Smooth muscle cell (in vitro differentiated cells): ENCODE data around the gene KLF5. TPM values are rescaled to one million over a fixed set of nuclear protein-coding genes. Genes with fewer than 3 reads are reported as not detected.

Experiments
- DNase-seq: peaks from one replicate; lab custom pipeline; 2025; ENCODE audit not compliant: unreplicated experiment; lab: John Stamatoyannopoulos, UW
- H2AFZ ChIP-seq: fragments of 200-600 bp; sonication (generic); 2 replicates; pipeline ENCODE4 v1.6.0; 2016; ENCODE audit warnings: antibody characterized with exemption, low read depth, mild to moderate bottlenecking
- H3F3A ChIP-seq: fragments of 200-600 bp; sonication (generic); 2 replicates; pipeline ENCODE4 v1.6.0; 2017; ENCODE audit warnings: antibody characterized with exemption, low read depth
- H3K27ac ChIP-seq: fragments of 200-600 bp; sonication (generic); 2 replicates; pipeline ENCODE4 v1.5.1; 2016; ENCODE audit warnings: low read depth, mild to moderate bottlenecking
- H3K27me3 ChIP-seq: fragments of 200-600 bp; sonication (generic); 2 replicates; pipeline ENCODE4 v1.6.1; 2016; ENCODE audit warnings: low read depth, mild to moderate bottlenecking
- H3K36me3 ChIP-seq: fragments of 200-600 bp; sonication (generic); 2 replicates; pipeline ENCODE4 v1.5.1; 2016; ENCODE audit warnings: low read depth
- H3K4me1 ChIP-seq: fragments of 200-600 bp; sonication (generic); 2 replicates; pipeline ENCODE4 v1.5.1; 2016; ENCODE audit warnings: low read depth
- H3K4me2 ChIP-seq: fragments of 200-600 bp; sonication (generic); 2 replicates; pipeline ENCODE4 v1.6.0; 2016; ENCODE audit warnings: mild to moderate bottlenecking
- H3K4me3 ChIP-seq: fragments of 200-600 bp; sonication (generic); 2 replicates; pipeline ENCODE4 v1.5.1; 2016; ENCODE audit warnings: mild to moderate bottlenecking
- H3K79me2 ChIP-seq: fragments of 200-600 bp; sonication (generic); 2 replicates; pipeline ENCODE4 v1.6.0; 2016; ENCODE audit warnings: low read depth, mild to moderate bottlenecking
- H3K9ac ChIP-seq: fragments of 200-600 bp; sonication (generic); 2 replicates; pipeline ENCODE4 v1.6.0; 2016; ENCODE audit warnings: low read depth
- H3K9me3 ChIP-seq: fragments of 200-600 bp; sonication (generic); replicated peaks from 2 replicates; pipeline ENCODE4 v1.5.1; 2016; ENCODE audit warnings: low read depth
- H4K20me1 ChIP-seq: fragments of 200-600 bp; sonication (generic); 2 replicates; pipeline ENCODE4 v1.6.0; 2016; ENCODE audit warnings: low read depth
- CTCF ChIP-seq: fragments of 200-600 bp; sonication (generic); IDR thresholded peaks from 2 replicates; pipeline ENCODE4 v1.5.1; 2017; ENCODE audit warnings: borderline replicate concordance, mild to moderate bottlenecking, antibody characterized with exemption; ENCODE audit not compliant: insufficient read depth, poor library complexity, severe bottlenecking
- WGBS: methylation state at CpG from one replicate; pipeline ENCODE4 v1.1.7; 2016; ENCODE audit warnings: low lambda C conversion rate; 5-methylcytosine and 5-hydroxymethylcytosine counted together
- polyA plus RNA-seq: library from polyadenylated mRNA; unstranded; fragments of >200 nt; fragmentation: Nextera tagmentation; extraction: Ambion mirVana; gene quantifications from 2 replicates; pipeline ENCODE4 v1.2.1, GENCODE V29; 2016
- total RNA-seq: library from RNA; depleted of rRNA; stranded (reverse); fragments of >200 nt; gene quantifications from 2 replicates; pipeline ENCODE4 v1.2.3, GENCODE V29; 2014

KLF5 gene
- total and polyA plus RNA-seq, 2 experiments from 2014 or later, result 9.7 to 30.0 TPM

- no peak overlapping the region for H3K9ac ChIP-seq
- peaks cover 15% of the 10 kb centered on the region for H4K20me1 ChIP-seq
- peaks cover 7% of the 10 kb centered on the region for H3K4me1 ChIP-seq
- WGBS, result 94% methylated on average over 13 of the region's 13 CpGs
- H3K4me2 ChIP-seq, result no peak overlapping the region
- TF ChIP-seq CTCF, result no peak
- H3K27ac ChIP-seq, result peak overlapping the region; percentile 97
- H3K79me2 ChIP-seq, result peaks cover 14% of the 10 kb centered on the region
- H3K36me3 ChIP-seq, result no peaks in the 10 kb centered on the region
- H3K9me3 ChIP-seq, result no peaks in the 10 kb centered on the region
- H2AFZ ChIP-seq, result no peak overlapping the region
- peak overlapping the region; percentile 60 for H3K4me3 ChIP-seq
- no peak for DNase-seq
- peaks cover 4% of the 10 kb centered on the region for H3F3A ChIP-seq
- H3K27me3 ChIP-seq, result no peaks in the 10 kb centered on the region
Observed at GRCh38 chr13:73062468-73062867, 3.7 kb downstream of the KLF5 start.

GRCh38 chr13:73063166-73063565 is 4.4 kb downstream of the KLF5 start:
- Histone ChIP-seq H3K79me2 (peaks cover 14% of the 10 kb centered on the region), H3K36me3 (peaks cover 2% of the 10 kb centered on the region)
- no peak for TF ChIP-seq CTCF

GRCh38 chr13:73065036-73065435 is 6.2 kb downstream of the KLF5 start:
- DNase-seq, result no peak
- H3K4me1 ChIP-seq, result peaks cover 3% of the 10 kb centered on the region
- H3K27me3 ChIP-seq, result no peaks in the 10 kb centered on the region
- peak overlapping the region; percentile 60 for H3K4me3 ChIP-seq
- peaks cover 14% of the 10 kb centered on the region for H3K79me2 ChIP-seq
- H4K20me1 ChIP-seq, result peaks cover 15% of the 10 kb centered on the region
- H3K4me2 ChIP-seq, result peak overlapping the region; percentile 35
- H2AFZ ChIP-seq, result no peak overlapping the region
- no peaks in the 10 kb centered on the region for H3K9me3 ChIP-seq
- WGBS, result 73% methylated on average over 2 of the region's 2 CpGs
- TF ChIP-seq CTCF, result no peak
- H3K9ac ChIP-seq, result no peak overlapping the region
- peaks cover 4% of the 10 kb centered on the region for H3F3A ChIP-seq
- H3K36me3 ChIP-seq, result peaks cover 2% of the 10 kb centered on the region
- H3K27ac ChIP-seq, result peak overlapping the region; percentile 45

More at GRCh38 chr13:73063166-73063565, 4.4 kb downstream of the KLF5 start:
- H3K9me3 ChIP-seq, result no peaks in the 10 kb centered on the region
- WGBS, result 71% methylated on average over 3 of the region's 3 CpGs
- H3K4me2 ChIP-seq, result peak overlapping the region; percentile 38
- H3K27me3 ChIP-seq, result no peaks in the 10 kb centered on the region
- no peak overlapping the region for H3K27ac ChIP-seq
- no peak overlapping the region for H2AFZ ChIP-seq
- H3K4me1 ChIP-seq, result peaks cover 3% of the 10 kb centered on the region
- peaks cover 4% of the 10 kb centered on the region for H3F3A ChIP-seq
- peaks cover 15% of the 10 kb centered on the region for H4K20me1 ChIP-seq
- no peak for DNase-seq
- H3K4me3 ChIP-seq, result peak overlapping the region; percentile 60
- H3K9ac ChIP-seq, result no peak overlapping the region

GRCh38 chr13:73065665-73066340 is 7.0 kb downstream of the KLF5 start:
- peaks cover 3% of the 10 kb centered on the region for H3K4me1 ChIP-seq
- WGBS, result 78% methylated on average over 7 of the region's 7 CpGs
- H4K20me1 ChIP-seq, result peaks cover 15% of the 10 kb centered on the region
- no peak overlapping the region for H3K9ac ChIP-seq
- H3K36me3 ChIP-seq, result peaks cover 2% of the 10 kb centered on the region
- H3F3A ChIP-seq, result peaks cover 4% of the 10 kb centered on the region
- DNase-seq, result no peak
- TF ChIP-seq CTCF, result no peak
- H3K27ac ChIP-seq, result peak overlapping the region; percentile 45
- H2AFZ ChIP-seq, result no peak overlapping the region
- H3K4me2 ChIP-seq, result peak overlapping the region; percentile 35
- peaks cover 16% of the 10 kb centered on the region for H3K79me2 ChIP-seq
- H3K4me3 ChIP-seq, result peak overlapping the region; percentile 60
- no peaks in the 10 kb centered on the region for H3K9me3 ChIP-seq
- H3K27me3 ChIP-seq, result no peaks in the 10 kb centered on the region
